CMK (cell line): ENCODE measurements around the gene AIDA.

ENCODE experiments used
- DNase-seq: peaks from one replicate; pipeline ENCODE4 v3.0.0-alpha.2; 2010; ENCODE audit warnings: low read depth

Gene AIDA

DNA sequence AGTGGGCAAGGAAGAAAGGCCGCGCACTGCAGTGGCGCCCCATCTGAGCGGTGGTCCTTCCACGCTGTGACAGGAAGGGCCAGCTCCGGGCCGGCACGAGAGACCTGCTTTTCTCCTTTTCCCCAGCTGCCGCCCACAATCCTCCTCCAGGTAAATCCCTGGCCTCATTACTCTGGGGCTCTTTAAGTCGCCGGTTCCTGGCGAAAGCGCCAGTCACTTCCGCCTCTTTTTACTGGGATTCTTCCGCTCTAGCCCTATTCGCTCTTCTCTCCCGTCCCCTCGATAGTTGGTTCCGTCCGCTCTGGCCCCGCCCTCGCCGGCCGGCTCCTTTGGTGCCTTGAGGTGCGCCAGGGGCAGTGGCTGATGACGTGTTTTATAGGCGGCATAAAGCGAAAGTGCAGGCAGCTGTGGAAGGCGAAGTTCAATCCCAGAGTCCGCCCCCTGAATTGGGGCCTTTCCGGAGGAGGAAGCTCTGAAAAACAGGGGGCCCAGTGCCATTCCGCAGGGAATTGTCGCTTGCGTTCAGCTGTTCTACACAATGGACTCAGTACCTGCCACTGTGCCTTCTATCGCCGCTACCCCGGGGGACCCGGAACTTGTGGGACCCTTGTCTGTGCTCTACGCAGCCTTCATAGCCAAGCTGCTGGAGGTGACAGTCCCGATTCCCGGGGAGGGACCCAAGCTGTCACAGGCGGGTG lies 68.2 kb downstream of the AIDA start:
- DNase-seq, result peak; percentile 98

DNA sequence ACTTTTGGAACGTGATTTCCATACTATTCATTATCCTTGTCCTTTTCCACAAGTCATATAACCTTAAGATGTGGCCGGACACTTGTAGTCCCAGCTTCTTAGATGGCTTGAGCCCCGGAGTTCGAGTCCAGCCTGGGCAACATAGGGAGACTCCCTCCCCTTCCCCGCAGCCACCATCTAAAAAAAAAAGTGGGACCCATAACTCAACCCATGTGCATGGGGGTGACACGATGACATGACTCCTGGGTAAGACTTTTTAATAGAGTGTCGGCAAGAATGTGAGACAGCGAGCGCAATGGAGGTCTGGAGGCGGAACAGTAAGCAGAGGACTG lies 68.7 kb downstream of the AIDA start:
- no peak for DNase-seq

DNA sequence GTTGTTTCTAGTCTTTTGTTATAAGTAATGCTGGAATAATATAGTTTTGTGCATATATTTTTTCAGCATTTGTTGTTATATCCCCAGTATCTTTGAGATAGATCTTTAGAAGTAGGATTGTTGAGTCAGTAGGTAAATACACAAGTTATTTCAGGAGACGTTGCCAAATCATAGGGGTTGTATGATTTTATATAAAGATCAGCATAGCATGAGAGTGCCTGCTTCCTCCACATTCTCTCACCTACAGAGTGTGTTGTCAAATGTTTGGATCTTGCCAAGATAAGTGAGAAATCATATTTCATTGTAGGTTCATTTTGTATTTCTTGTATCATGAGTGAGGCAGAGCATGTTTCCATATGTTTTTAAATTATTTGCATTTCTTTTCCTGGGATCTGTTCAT lies 69.8 kb downstream of the AIDA start:
- DNase-seq, result no peak

DNA sequence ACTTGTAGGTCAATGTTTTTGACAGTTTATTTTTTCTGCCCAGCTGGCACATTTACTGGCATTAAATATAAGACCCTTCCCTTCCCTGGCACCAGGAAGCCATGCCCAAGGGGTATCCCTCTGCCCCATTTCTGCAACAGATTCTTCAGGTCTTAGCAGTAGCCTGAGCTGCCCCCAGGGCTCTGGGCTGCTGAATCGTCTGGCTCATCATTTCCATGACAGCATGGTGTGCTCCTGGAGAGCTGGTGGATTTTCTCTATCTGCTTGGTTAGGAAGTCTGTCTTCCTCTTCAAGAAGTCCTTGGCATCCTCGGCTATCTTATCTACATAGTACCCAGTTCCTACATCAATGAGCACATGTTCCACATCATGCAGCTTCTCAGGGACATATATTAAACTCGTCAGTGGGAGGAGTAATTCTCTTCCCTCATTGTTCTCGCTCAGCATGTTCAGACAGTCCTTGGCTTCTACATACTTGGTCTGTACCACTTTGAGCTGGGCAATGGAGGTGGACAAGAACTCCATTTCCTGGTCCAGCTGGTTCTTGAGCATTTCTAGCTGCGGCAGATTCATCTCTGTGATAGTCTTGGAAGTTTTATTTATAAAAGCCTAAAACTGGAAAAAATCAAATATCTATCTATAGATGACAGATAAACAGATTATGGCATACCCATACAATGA lies 70.9 kb downstream of the AIDA start:
- no peak for DNase-seq

DNA sequence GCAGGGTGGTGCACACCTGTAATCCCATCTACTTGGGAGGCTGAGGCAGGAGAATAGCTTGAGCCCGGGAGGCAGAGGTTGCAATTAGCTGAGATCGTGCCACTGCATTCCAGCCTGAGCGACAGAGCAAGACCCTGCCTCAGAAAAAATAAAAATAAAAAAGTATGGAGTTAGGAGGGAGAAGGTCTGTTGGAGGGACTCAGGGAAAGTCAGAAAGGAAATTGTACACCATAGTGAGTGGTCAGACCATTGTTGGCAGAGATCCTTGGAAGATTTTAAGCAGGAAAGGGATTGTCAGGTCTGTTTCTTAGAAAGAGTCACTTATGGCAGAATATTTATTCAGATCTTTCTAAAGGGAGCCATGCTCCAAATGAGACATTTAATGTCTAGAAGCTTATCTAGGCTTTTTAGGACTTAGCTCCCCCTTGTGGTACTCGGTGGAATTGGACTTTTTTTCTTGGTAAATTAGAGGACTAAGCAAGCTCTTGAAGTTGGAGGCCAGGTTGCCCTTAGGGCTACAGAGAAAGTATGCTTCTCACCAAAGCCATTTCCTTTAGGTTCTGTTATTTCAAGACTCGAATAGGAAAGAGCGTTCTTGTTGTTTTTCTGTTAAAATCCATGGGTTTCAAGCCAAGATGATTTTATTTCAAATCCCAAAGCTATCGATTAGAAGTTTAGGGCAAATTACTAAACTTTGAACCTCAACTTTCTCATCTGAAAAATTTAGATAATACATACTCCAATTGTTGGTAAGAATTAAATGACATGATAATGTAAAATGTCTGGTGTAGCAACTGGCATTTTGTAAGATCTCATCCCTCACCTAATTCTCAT lies 77.9 kb downstream of the AIDA start:
- DNase-seq, result peak; percentile 78

DNA sequence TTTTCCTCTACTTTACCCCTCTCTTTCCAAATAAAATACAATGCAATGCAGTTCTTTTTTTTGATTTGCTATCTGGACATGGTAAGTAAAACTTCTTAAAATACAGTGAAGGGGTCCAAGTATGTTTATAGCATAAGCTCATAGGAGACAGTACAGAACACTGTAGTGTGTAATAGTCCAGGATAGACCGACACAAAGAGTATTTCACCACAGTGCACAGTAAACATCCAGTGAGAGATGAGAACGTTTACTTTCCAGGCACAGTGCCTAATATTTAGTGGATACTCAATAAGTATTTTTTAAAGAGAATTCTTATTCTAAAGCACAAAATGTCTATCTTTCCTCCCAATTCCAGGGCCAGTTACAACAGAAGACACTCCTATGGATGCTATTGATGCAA lies 79.5 kb downstream of the AIDA start:
- DNase-seq, result no peak

DNA sequence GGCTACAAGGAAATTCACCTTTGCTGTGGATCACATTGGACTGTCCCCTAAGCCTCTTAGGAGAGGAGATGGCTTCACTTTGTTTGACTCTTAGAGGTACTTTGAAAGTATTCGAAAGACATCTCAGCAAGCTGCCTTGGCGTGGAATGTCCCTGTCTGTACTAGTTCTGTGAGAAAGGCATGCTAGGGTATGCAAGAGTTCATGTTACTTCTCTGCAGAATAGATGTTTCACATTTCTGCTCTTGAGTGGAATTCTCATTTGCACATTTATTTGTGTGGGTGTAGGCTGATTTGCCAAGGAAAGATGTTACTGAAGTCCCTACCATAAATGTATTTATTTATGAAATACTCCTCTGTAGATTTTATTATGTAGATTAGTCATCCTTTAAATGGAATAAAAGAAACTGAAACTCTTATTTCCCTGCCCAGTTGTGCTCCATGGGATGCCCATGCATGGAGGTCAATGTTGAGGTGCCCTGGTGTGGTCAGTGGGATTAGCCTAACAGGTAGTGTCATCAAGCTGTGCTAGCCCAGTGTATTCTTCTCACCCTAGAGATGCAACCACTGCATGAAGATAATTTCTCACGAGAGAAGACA lies 80.6 kb downstream of the AIDA start:
- no peak for DNase-seq

DNA sequence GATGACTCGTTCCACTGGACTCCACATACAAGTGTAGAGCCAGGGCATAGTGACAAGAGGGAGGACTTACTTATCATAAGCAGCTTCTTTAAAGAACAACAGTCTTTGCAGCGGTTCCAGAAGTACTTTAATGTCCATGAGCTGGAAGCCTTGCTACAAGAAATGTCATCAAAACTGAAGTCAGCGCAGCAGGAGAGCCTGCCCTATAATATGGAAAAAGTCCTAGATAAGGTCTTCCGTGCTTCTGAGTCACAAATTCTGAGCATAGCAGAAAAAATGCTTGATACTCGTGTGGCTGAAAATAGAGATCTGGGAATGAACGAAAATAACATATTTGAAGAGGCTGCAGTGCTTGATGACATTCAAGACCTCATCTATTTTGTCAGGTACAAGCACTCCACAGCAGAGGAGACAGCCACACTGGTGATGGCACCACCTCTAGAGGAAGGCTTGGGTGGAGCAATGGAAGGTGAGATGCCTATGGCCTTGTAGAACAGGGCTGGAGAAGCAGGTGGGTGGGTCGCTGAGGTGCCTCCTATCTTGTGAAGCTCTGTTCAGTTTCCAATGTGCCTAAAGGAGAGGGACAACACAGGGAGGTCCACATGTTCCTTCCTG lies 82.3 kb downstream of the AIDA start:
- no peak for DNase-seq

DNA sequence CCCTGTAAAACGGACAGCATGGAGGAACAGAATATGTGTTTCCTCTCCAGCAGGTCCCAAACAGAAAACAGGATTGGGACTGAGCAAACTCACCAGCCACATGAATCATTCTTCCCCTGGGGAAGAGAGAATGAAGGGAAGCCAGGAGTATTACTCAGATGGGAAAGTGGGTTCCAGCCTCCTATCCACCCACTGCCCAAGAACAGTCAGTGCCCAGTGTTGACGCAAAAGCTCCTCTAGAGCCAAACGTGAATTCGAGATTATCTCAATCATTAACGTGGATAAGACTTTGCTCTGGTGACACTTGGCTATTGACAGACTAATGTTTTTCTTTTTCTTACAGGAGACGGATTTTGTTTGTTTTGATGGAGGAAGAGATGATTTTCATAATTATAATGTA lies 85.1 kb downstream of the AIDA start:
- no peak for DNase-seq

DNA sequence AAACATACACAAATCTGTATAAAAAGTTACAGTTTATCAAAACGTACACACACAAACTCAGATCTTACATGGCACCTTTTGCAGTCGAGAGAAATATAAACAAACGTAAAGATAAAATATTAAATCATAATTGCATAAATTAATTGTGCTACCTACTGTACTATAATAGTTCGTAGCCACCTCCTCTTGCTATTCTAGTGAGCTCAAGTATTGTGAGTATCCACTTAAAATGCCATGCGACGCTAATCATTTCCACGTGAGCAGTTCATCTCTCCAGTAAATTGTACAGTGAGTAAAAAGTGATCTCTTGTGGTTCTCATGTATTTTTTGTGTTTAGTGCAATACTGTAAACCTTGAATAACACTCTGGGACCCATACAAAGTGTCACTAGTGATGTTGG lies 88.1 kb downstream of the AIDA start:
- DNase-seq, result no peak

DNA sequence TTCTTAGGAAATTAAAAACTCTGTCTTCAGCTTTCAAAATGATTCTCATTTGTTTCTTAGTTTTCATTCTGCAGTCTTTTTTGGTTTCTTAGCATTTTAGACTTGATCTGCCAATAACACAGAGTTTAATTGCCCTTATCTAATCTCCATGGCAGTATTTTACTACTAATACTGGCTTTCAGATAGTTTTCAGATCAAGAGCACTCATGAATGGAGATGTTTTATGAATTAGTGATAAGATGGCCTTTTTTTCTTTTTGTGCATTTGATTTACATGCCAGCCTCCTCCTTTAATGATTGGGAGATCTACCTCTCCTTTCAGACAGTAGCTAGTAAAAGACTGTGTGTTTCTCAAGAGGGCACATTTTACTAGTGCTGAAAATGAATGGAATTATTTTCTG lies 88.8 kb downstream of the AIDA start:
- no peak for DNase-seq

DNA sequence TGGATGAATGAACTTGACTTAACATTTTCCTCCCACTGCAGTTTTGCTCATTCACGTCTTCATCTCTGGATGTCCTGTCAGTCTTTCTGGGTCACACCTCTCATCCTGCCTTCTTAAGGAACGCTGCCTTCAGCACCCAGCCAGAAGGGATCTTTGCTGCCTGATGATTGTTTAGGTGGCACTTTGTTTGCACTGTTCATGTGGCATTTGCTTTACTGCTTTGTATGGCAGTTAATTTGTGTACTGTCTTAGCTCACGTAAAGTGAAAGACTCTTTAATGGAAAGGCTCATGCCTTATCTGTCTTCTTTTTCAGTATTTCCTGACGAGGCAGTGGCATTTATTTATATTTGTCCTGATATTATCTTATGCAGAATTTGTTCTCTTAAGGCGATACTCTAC lies 89.5 kb downstream of the AIDA start:
- DNase-seq, result no peak

DNA sequence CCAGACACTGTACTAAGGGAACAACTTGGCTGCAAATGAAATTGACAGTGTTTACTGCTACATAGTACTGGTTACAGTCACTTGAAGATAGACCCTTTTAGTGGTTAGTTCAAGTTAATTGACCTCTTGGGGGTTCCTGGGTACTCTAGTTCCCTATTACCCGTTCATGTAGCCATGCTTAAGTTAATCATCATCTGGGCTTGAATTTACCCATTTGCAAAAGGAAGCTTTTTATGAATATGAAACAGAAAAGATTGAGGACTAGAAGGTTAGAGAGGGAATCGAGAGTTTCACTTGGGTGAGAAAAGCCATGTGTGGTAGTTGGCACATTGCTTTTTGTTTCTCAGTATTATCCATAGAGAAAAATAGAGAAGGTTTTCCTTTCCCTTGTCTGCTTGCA lies 91.7 kb downstream of the AIDA start:
- DNase-seq, result no peak

DNA sequence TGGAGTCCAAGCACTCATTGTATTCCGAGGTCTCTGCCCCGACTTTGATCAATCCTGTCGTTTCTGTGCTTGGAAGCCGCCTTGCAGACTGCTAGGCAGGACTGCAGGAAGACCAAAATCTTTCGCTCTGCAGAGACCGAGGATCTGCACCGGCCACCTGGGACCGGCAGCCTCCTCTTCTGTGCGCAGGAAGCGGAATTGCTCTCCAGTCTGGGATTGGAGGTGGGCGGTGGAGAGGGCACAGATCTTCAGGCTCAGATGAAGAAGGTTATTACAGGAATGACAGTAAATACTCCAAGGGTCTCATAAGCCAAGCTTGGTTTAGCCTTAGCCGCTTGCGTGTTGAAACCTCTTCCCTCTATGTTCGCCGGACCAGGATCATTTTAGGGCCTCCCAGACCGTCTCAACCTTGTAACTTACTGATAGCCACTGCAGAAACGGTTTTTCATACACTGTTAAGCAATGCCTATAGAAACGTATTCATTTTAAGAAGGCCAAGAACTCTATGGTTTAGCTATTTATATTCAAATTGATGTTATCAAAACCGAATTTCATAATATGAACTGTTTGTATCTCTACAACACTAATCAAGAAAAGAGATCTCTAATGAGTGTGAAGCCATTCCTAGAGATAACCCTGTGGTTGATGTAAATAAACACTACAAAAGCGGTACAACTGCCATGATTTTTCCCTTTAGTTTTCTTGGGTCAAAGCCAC lies 93.3 kb downstream of the AIDA start:
- no peak for DNase-seq
